ENCODE measurements around the gene TBC1D22A.

- TF ChIP-seq POLR2A (IDR thresholded peaks at IDR 0.05; ENCODE audit: low read length) (no peak), GATA1 (IDR thresholded peaks at IDR 0.05; ENCODE audit: low read depth, low read length) (no peak)
These were observed 116.6 kb downstream of the TBC1D22A start for GRCh38 chr22:46879083-46879482.
